ENCODE measurements around the gene MTCH1.

GRCh38 chr6:36962874-36963273 lies 23.1 kb downstream of the MTCH1 start:
- TF ChIP-seq ELF4 (IDR thresholded peaks at IDR 0.05), result no peak
- no peak for TF ChIP-seq SUZ12 (IDR thresholded peaks at IDR 0.05)

All from HEK293T (cell line).